Caco-2 (cell line): ENCODE data around the gene VTN. TPM values are rescaled to one million over a fixed set of nuclear protein-coding genes. Genes with fewer than 3 reads are reported as not detected.

Experiments used
- BruUV-seq: library from RNA; stranded (reverse); fragments of 400-500 nt; replicated peaks from 2 replicates; lab custom pipeline; 2021; lab: Mats Ljungman, UMichigan
- CTCF ChIA-PET: fragments of 300-600 bp; sonication (Branson Sonifier 250); formaldehyde crosslinking; loops from one replicate; lab custom pipeline; 2022; ENCODE audit warnings: antibody characterized with exemption; lab: Charles Lee
- POLR2A ChIA-PET: fragments of 300-600 bp; sonication (Branson Sonifier 250); formaldehyde crosslinking; loops from one replicate; lab custom pipeline; 2022; ENCODE audit warnings: antibody characterized with exemption; lab: Charles Lee
- DNase-seq, 2 experiments: peaks; one replicate each; pipeline versions ENCODE4 v3.0.0 to v3.0.0-alpha.2; 2020 to 2022
- H3K27me3 ChIP-seq: replicated peaks from 2 replicates; pipeline ENCODE4 v1.6.0; 2011; ENCODE audit warnings: low read length; ENCODE audit not compliant: control insufficient read depth, insufficient read depth
- H3K36me3 ChIP-seq: 2 replicates; pipeline ENCODE4 v1.5.1; 2011; ENCODE audit warnings: low read length; ENCODE audit not compliant: control insufficient read depth, insufficient read depth
- H3K4me1 ChIP-seq: fragments of 250-450 bp; sonication (Bioruptor Pico); 2 replicates; pipeline ENCODE4 v1.5.1; 2020; ENCODE audit warnings: mild to moderate bottlenecking
- H3K4me3 ChIP-seq: 2 replicates; pipeline ENCODE4 v1.5.1; 2011; ENCODE audit warnings: low read depth, mild to moderate bottlenecking, control low read depth, low read length
- H3K9me3 ChIP-seq: fragments of 250-450 bp; sonication (Bioruptor Pico); 2 replicates; pipeline ENCODE4 v1.5.1; 2020; ENCODE audit warnings: mild to moderate bottlenecking, moderate library complexity
- H3K27ac Mint-ChIP-seq: one replicate; pipeline ENCODE4 v1.8.0; 2022; ENCODE audit warnings: mixed read lengths; ENCODE audit not compliant: unreplicated experiment
- H3K27me3 Mint-ChIP-seq: one replicate; pipeline ENCODE4 v1.8.0; 2022; ENCODE audit warnings: mixed read lengths; ENCODE audit not compliant: insufficient read depth, unreplicated experiment
- H3K36me3 Mint-ChIP-seq: one replicate; pipeline ENCODE4 v1.8.0; 2022; ENCODE audit warnings: mild to moderate bottlenecking, mixed read lengths; ENCODE audit not compliant: insufficient read depth, unreplicated experiment
- H3K4me1 Mint-ChIP-seq: one replicate; pipeline ENCODE4 v1.8.0; 2022; ENCODE audit warnings: low read depth, mixed read lengths; ENCODE audit not compliant: unreplicated experiment
- H3K4me3 Mint-ChIP-seq: one replicate; pipeline ENCODE4 v1.8.0; 2022; ENCODE audit warnings: mild to moderate bottlenecking, moderate library complexity, mixed read lengths; ENCODE audit not compliant: unreplicated experiment
- H3K9me3 Mint-ChIP-seq: one replicate; pipeline ENCODE4 v1.8.0; 2022; ENCODE audit warnings: mixed read lengths; ENCODE audit not compliant: unreplicated experiment
- CTCF ChIP-seq, 2 experiments: fragments of 200-600 bp in 1 of 2; IDR thresholded peaks; 1 replicate in 1 of 2; 2 replicates in 1 of 2; pipeline versions ENCODE4 v1.5.1 to v1.8.0; 2011 to 2022; ENCODE audit warnings: antibody characterized with exemption in 1 of 2, control low read depth in 1 of 2, inconsistent platforms in 1 of 2, low read depth in 1 of 2, low read length in 1 of 2, mild to moderate bottlenecking in 1 of 2, moderate library complexity in 1 of 2; ENCODE audit not compliant: insufficient read depth in 1 of 2, severe bottlenecking in 1 of 2, unreplicated experiment in 1 of 2
- intact Hi-C: fragments of 100-400 bp; cut with micrococcal nuclease; formaldehyde crosslinking; loops from one replicate; pipeline ENCODE4 v1.10.0; 2022; ENCODE audit not compliant: unreplicated experiment
- total RNA-seq: library from RNA; stranded (reverse); gene quantifications from 2 replicates; pipeline ENCODE4 v1.2.3, GENCODE V29; 2022

VTN gene
- total RNA-seq, 1 experiment from 2014 or later, result 273 TPM

- CTCF ChIA-PET, result interaction anchor here (0.6 to 3.0 kb wide), 10 partner anchors 8 to 528 kb away, joined by 3 to 40 read pairs (median 4); partner anchors contain the start of genes IFT20, SLC13A2, TNFAIP1 and VTN
- Mint-ChIP-seq H3K27me3 (no peaks in the 10 kb centered on the region), H3K36me3 (peaks cover 30% of the 10 kb centered on the region), H3K4me3 (peak overlapping the region; percentile 90), H3K9me3 (no peaks in the 10 kb centered on the region), H3K4me1 (peaks cover 31% of the 10 kb centered on the region), H3K27ac (peak overlapping the region; percentile 72)
- intact Hi-C loops, result loop anchor here (1.0 to 10.0 kb wide), 3 partner anchors 8 to 173 kb away; no protein-coding TSS in a partner anchor
- DNase-seq, result peak in 1 of 2 experiments; percentile 86
- Histone ChIP-seq H3K36me3 (peaks cover 6% of the 10 kb centered on the region), H3K9me3 (no peaks in the 10 kb centered on the region), H3K4me1 (peaks cover 52% of the 10 kb centered on the region), H3K27me3 (no peaks in the 10 kb centered on the region), H3K4me3 (no peak overlapping the region)
- POLR2A ChIA-PET, result interaction anchor here (1.2 to 4.6 kb wide), 8 partner anchors 10 to 72 kb away, joined by 4 to 40 read pairs (median 10); partner anchors contain the start of genes IFT20, POLDIP2, TNFAIP1 and VTN
- no TSS peak for BruUV-seq
- TF ChIP-seq CTCF (IDR thresholded peaks at IDR 0.05; ENCODE audit: insufficient read depth in 1 of 2, low read depth in 1 of 2, low read length in 1 of 2, severe bottlenecking in 1 of 2, unreplicated experiment in 1 of 2), result no peak
Observed at GRCh38 chr17:28407974-28408306, 37.8 kb upstream of the VTN start.

DNA sequence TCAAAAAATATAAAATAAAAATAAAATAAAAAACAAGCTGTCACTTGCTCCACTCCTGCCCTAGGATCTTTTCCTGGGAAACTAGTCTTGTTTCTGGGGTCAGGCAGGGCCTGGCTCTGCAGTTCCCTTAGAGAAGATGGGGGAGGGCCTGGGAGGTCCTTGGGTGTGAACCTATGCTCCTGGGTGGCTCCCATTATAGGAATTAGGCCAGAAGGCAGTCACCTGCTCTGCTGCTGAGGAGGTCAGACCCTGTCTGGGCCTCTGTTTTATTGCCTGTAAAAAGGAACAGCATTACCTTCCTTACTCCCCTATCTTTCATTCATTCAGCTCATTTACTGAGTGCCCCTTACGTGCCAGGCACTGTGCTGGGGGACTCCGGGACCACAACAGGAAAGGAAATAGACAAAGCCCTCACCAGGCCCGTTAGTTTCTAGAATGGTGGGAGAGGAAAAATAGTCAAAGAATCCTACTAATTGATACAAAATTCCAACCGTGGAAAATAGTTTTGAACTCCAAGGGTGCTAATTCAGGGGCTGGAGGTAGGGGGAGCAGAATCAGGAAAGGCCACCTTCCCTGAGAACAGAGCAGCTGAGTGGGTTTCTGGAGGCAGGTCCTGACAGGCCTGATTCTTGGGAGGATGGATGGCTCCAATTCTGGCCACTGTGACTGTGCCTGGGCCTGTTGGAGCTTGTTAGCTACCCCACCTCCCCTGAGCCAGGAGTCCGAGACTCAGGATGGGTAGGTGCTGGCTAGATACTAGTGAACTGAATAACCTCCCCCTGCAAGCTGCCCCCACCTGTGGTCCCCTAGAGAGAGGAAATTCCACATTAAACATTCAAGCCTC lies 37.2 kb upstream of the VTN start:
- no TSS peak for BruUV-seq
- H3K9me3 ChIP-seq, result no peaks in the 10 kb centered on the region
- TF ChIP-seq CTCF (IDR thresholded peaks at IDR 0.05; ENCODE audit: insufficient read depth in 1 of 2, low read depth in 1 of 2, low read length in 1 of 2, severe bottlenecking in 1 of 2, unreplicated experiment in 1 of 2), result peak; percentile 49 to 59
- H3K36me3 Mint-ChIP-seq, result peaks cover 36% of the 10 kb centered on the region
- no peaks in the 10 kb centered on the region for H3K27me3 ChIP-seq
- peaks cover 52% of the 10 kb centered on the region for H3K4me1 ChIP-seq
- no peaks in the 10 kb centered on the region for H3K9me3 Mint-ChIP-seq
- H3K4me1 Mint-ChIP-seq, result peaks cover 31% of the 10 kb centered on the region
- no peak overlapping the region for H3K4me3 ChIP-seq
- ChIA-PET POLR2A (interaction anchor here (0.5 to 4.6 kb wide), 9 partner anchors 9 to 72 kb away, joined by 4 to 40 read pairs (median 9); partner anchors contain the start of genes IFT20, POLDIP2, TNFAIP1 and VTN), CTCF (interaction anchor here (0.6 to 3.0 kb wide), 10 partner anchors 8 to 527 kb away, joined by 3 to 40 read pairs (median 4); partner anchors contain the start of genes IFT20, SLC13A2, TNFAIP1 and VTN)
- intact Hi-C loops, result loop anchor here (1.0 to 10.0 kb wide), 3 partner anchors 9 to 173 kb away; no protein-coding TSS in a partner anchor
- H3K4me3 Mint-ChIP-seq, result peak overlapping the region; percentile 90
- H3K36me3 ChIP-seq, result peaks cover 8% of the 10 kb centered on the region
- DNase-seq, result peak; percentile 80 to 96
- peak overlapping the region; percentile 72 for H3K27ac Mint-ChIP-seq
- no peaks in the 10 kb centered on the region for H3K27me3 Mint-ChIP-seq

GRCh38 chr17:28406473-28406814 lies 36.3 kb upstream of the VTN start:
- ChIA-PET CTCF (interaction anchor here (2.2 to 3.0 kb wide), 3 partner anchors 10 to 60 kb away, joined by 10 to 40 read pairs (median 11); partner anchors contain the start of gene VTN), POLR2A (interaction anchor here (0.5 to 4.6 kb wide), 3 partner anchors 11 to 71 kb away, joined by 4 to 40 read pairs (median 18); partner anchors contain the start of genes IFT20, POLDIP2 and TNFAIP1)
- no peak for DNase-seq
- peak overlapping the region; percentile 72 for H3K27ac Mint-ChIP-seq
- H3K36me3 Mint-ChIP-seq, result peaks cover 45% of the 10 kb centered on the region
- no peaks in the 10 kb centered on the region for H3K9me3 Mint-ChIP-seq
- peak overlapping the region; percentile 90 for H3K4me3 Mint-ChIP-seq
- TSS peak; percentile 77 for BruUV-seq
- peaks cover 13% of the 10 kb centered on the region for H3K36me3 ChIP-seq
- no peaks in the 10 kb centered on the region for H3K27me3 Mint-ChIP-seq
- H3K4me1 Mint-ChIP-seq, result peaks cover 31% of the 10 kb centered on the region
- peaks cover 52% of the 10 kb centered on the region for H3K4me1 ChIP-seq
- peak overlapping the region; percentile 78 for H3K4me3 ChIP-seq
- no peak for TF ChIP-seq CTCF (IDR thresholded peaks at IDR 0.05; ENCODE audit: insufficient read depth in 1 of 2, low read depth in 1 of 2, low read length in 1 of 2, severe bottlenecking in 1 of 2, unreplicated experiment in 1 of 2)
- no peaks in the 10 kb centered on the region for H3K27me3 ChIP-seq
- intact Hi-C loops, result loop anchor here (1.0 to 10.0 kb wide), 5 partner anchors 8 to 172 kb away; partner anchors contain the start of gene POLDIP2
- H3K9me3 ChIP-seq, result no peaks in the 10 kb centered on the region
